ENCODE measurements around the gene PARM1. TPM values are rescaled to one million over a fixed set of nuclear protein-coding genes. Genes with fewer than 3 reads are reported as not detected.

PARM1 gene
- total RNA-seq, 1 donor from 2014 or later: 90.7 TPM

DNA sequence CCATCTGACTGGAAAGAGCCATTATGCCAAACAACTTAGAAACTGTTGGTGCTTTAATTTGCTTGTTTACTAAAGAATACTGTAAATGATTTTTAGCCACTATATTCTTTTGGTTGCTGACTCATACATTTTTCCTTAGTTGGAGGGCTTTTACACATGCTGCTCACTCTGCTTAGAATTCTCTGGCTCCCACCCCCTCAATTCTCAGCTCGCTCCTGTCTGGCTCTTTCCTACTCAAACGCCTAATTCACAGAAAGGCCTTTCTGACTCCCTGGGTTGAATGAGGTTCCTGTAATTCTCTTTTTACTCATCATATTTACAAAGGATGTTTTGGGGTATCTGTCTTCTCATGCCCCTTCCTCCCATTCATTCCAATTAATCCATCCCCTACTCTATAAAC lies 26.1 kb upstream of the PARM1 start:
- no peaks in the 10 kb centered on the region for H3K36me3 ChIP-seq
- peaks cover 3% of the 10 kb centered on the region for H3K9me3 ChIP-seq (replicated peaks)
- intact Hi-C loops (cut with micrococcal nuclease): no loop called here
- DNase-seq: no peak
- no peaks in the 10 kb centered on the region for H3K4me1 ChIP-seq
- no peak overlapping the region for H3K27ac ChIP-seq (replicated peaks)
- no peaks in the 10 kb centered on the region for H3K27me3 ChIP-seq (ENCODE audit: low read depth)
- H3K4me3 ChIP-seq: no peak overlapping the region
- TF ChIP-seq, protein P1, sequence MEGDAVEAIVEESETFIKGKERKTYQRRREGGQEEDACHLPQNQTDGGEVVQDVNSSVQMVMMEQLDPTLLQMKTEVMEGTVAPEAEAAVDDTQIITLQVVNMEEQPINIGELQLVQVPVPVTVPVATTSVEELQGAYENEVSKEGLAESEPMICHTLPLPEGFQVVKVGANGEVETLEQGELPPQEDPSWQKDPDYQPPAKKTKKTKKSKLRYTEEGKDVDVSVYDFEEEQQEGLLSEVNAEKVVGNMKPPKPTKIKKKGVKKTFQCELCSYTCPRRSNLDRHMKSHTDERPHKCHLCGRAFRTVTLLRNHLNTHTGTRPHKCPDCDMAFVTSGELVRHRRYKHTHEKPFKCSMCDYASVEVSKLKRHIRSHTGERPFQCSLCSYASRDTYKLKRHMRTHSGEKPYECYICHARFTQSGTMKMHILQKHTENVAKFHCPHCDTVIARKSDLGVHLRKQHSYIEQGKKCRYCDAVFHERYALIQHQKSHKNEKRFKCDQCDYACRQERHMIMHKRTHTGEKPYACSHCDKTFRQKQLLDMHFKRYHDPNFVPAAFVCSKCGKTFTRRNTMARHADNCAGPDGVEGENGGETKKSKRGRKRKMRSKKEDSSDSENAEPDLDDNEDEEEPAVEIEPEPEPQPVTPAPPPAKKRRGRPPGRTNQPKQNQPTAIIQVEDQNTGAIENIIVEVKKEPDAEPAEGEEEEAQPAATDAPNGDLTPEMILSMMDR (IDR thresholded peaks at IDR 0.05; ENCODE audit: borderline replicate concordance): no peak

DNA sequence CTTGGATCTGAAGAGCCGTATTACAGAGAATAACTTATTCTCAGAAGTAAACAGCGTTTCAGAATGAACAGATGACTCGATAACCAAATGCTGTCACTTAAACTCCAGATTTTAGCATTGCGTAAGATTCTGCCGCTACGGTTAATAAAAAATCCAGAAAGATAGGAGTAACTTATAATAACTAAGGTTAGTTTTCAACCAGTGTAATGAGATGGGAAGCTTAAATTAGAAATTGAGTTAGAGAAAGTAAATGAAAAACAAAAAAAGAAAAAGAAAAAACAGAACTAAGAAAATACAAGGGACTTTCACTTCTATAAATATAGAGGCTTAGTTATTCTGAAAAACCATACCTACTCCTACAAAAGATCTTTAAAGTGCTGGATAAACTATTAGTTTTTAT lies 13.1 kb upstream of the PARM1 start:
- Histone ChIP-seq H3K27me3 (ENCODE audit: low read depth) (peaks cover 11% of the 10 kb centered on the region), H3K9me3 (replicated peaks) (peaks cover 5% of the 10 kb centered on the region), H3K27ac (replicated peaks) (no peak overlapping the region), H3K4me3 (no peak overlapping the region), H3K36me3 (no peaks in the 10 kb centered on the region), H3K4me1 (no peaks in the 10 kb centered on the region)
- no peak for DNase-seq
- TF ChIP-seq, protein P1 (IDR thresholded peaks at IDR 0.05; ENCODE audit: borderline replicate concordance): no peak
- intact Hi-C loops (cut with micrococcal nuclease): no loop called here

DNA sequence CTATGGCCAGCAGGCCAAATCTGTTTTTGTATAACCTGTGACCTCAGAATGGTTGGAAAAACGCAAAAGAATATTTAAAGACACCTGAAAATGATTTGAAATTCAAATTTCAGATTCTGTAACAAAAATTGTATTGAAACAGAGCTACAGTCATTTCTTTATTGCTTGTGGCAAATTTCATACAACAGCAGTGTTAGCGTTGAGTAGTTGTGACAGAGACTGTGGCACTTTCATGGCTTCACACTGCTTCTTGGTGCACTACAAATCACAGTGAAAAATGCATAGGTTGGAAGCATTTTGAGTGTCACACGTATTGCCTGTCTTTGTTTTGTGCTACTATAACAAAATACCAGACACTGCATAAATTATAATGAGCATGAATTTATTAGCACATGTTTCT lies 12.2 kb upstream of the PARM1 start:
- intact Hi-C loops (cut with micrococcal nuclease): no loop called here
- Histone ChIP-seq H3K36me3 (no peaks in the 10 kb centered on the region), H3K4me1 (no peaks in the 10 kb centered on the region), H3K9me3 (replicated peaks) (peaks cover under 1% of the 10 kb centered on the region), H3K27ac (replicated peaks) (no peak overlapping the region), H3K4me3 (no peak overlapping the region), H3K27me3 (ENCODE audit: low read depth) (peaks cover 8% of the 10 kb centered on the region)
- TF ChIP-seq, protein P1 (IDR thresholded peaks at IDR 0.05; ENCODE audit: borderline replicate concordance): no peak
- no peak for DNase-seq

DNA sequence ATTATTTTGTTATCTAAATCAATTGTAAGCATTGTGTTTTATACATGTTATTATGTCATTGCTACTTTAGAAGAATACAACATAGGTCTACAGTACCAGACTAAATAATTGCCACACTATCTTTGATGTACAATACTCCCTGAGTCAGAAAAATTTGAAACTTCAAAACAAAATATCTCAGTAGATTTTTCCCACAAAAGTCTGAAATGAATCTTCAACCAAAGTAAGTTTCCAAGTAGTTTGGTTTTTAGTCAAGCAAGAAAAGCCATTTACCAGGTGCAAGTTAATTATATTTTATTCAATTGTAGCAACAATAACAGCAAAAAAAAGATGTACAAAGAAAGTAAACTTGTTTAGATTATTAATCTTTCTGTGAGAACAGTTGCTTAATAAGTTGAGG lies 11.4 kb upstream of the PARM1 start:
- Histone ChIP-seq H3K9me3 (replicated peaks) (no peaks in the 10 kb centered on the region), H3K36me3 (no peaks in the 10 kb centered on the region)
- intact Hi-C loops (cut with micrococcal nuclease): no loop called here

GRCh38 chr4:74926007-74926406 lies 6.9 kb upstream of the PARM1 start:
- DNase-seq: no peak
- Histone ChIP-seq H3K27me3 (ENCODE audit: low read depth) (peaks cover 10% of the 10 kb centered on the region), H3K4me1 (no peaks in the 10 kb centered on the region), H3K27ac (replicated peaks) (no peak overlapping the region), H3K9me3 (replicated peaks) (no peaks in the 10 kb centered on the region), H3K4me3 (no peak overlapping the region), H3K36me3 (no peaks in the 10 kb centered on the region)
- TF ChIP-seq, protein P1 (IDR thresholded peaks at IDR 0.05; ENCODE audit: borderline replicate concordance): no peak
- intact Hi-C loops (cut with micrococcal nuclease): no loop called here

More for the DNA sequence above, 11.4 kb upstream of the PARM1 start:
- peaks cover under 1% of the 10 kb centered on the region for H3K27me3 ChIP-seq (ENCODE audit: low read depth)
- no peaks in the 10 kb centered on the region for H3K4me1 ChIP-seq
- no peak overlapping the region for H3K27ac ChIP-seq (replicated peaks)
- DNase-seq: no peak
- TF ChIP-seq, protein P1 (IDR thresholded peaks at IDR 0.05; ENCODE audit: borderline replicate concordance): no peak
- H3K4me3 ChIP-seq: no peak overlapping the region

DNA sequence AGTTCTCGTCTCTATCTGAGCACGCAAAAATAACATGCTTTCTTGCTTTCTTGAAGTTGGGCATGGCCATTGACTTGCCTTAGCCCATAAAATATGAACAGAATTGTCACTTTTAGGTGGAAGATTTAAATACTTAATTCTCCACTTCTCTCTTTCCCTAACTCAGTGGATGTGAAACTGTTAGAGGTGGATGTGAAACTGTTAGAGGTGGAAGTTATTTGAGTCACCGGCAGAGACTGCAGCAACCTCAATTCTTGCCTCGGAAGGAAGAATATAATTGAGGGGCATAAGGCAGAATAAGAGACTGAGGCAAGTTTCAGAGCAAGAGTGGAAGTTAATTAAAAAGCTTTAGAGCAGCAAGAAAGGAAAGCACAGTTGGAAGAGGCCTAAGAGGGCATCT lies 2.8 kb upstream of the PARM1 start:
- Histone ChIP-seq H3K9me3 (replicated peaks) (no peaks in the 10 kb centered on the region), H3K4me3 (no peak overlapping the region), H3K36me3 (no peaks in the 10 kb centered on the region), H3K27me3 (ENCODE audit: low read depth) (peaks cover 32% of the 10 kb centered on the region), H3K27ac (replicated peaks) (no peak overlapping the region), H3K4me1 (peaks cover 35% of the 10 kb centered on the region)
- TF ChIP-seq, protein P1 (IDR thresholded peaks at IDR 0.05; ENCODE audit: borderline replicate concordance): no peak
- intact Hi-C loops (cut with micrococcal nuclease): loop anchor here (5.0 kb wide), 1 partner anchor 537 kb away; no protein-coding TSS in a partner anchor
- no peak for DNase-seq

All from left ventricle myocardium inferior (tissue), 1 donor.